OCI-LY7 (cell line): ENCODE results near the gene SLC29A1. TPM values are rescaled to one million over a fixed set of nuclear protein-coding genes. Genes with fewer than 3 reads are reported as not detected.
A peak's percentile ranks its signal among the peaks of the same experiment; 100 is the strongest.

Experiments used
- BruUV-seq: library from RNA; stranded (reverse); fragments of 400-500 nt; replicated peaks from 2 replicates; lab custom pipeline; 2021; lab: Mats Ljungman, UMichigan
- CTCF ChIA-PET: fragments of 300-600 bp; sonication (Branson Sonifier 250); formaldehyde crosslinking; loops from one replicate; lab custom pipeline; 2022; ENCODE audit warnings: antibody characterized with exemption; ENCODE audit not compliant: unreplicated experiment; lab: Charles Lee
- POLR2A ChIA-PET: fragments of 300-600 bp; sonication (Branson Sonifier 250); formaldehyde crosslinking; loops from one replicate; lab custom pipeline; 2022; ENCODE audit warnings: antibody characterized with exemption; lab: Charles Lee
- DNase-seq: peaks from one replicate; pipeline ENCODE4 v3.0.0-alpha.2; 2015; ENCODE audit warnings: low spot score
- H2AFZ ChIP-seq: fragments of 200-600 bp; sonication (generic), shearing (Covaris generic); 2 replicates; pipeline ENCODE4 v1.6.1; 2014; ENCODE audit warnings: mild to moderate bottlenecking, antibody characterized with exemption, low read length, moderate library complexity
- H3K27ac ChIP-seq: fragments of 200-600 bp; sonication (generic); 2 replicates; pipeline ENCODE4 v1.5.1; 2014; ENCODE audit warnings: mixed run types, low read depth, mild to moderate bottlenecking, moderate library complexity, low read length, inconsistent platforms; ENCODE audit not compliant: poor library complexity, severe bottlenecking
- H3K36me3 ChIP-seq: fragments of 200-600 bp; sonication (generic); 2 replicates; pipeline ENCODE4 v1.6.1; 2014; ENCODE audit warnings: mild to moderate bottlenecking, antibody characterized with exemption, low read length, moderate library complexity, mixed read lengths; ENCODE audit not compliant: insufficient read depth
- H3K4me1 ChIP-seq: fragments of 200-600 bp; sonication (generic); 2 replicates; pipeline ENCODE4 v1.5.1; 2014; ENCODE audit warnings: mild to moderate bottlenecking, low read length; ENCODE audit not compliant: insufficient read depth, poor library complexity, severe bottlenecking
- H3K4me2 ChIP-seq: fragments of 200-600 bp; sonication (generic); 2 replicates; pipeline ENCODE4 v1.6.1; 2014; ENCODE audit warnings: mild to moderate bottlenecking, low read length
- H3K4me3 ChIP-seq: fragments of 200-600 bp; sonication (generic); 2 replicates; pipeline ENCODE4 v1.5.1; 2014; ENCODE audit warnings: mild to moderate bottlenecking, low read depth, low read length; ENCODE audit not compliant: poor library complexity, severe bottlenecking
- H3K79me2 ChIP-seq: fragments of 200-600 bp; sonication (generic); 2 replicates; pipeline ENCODE4 v1.6.1; 2016; ENCODE audit warnings: low read depth, mild to moderate bottlenecking, low read length, moderate library complexity, mixed read lengths; ENCODE audit not compliant: insufficient read depth
- H3K9me2 ChIP-seq: fragments of 200-600 bp; sonication (generic); 2 replicates; pipeline ENCODE4 v1.6.1; 2016; ENCODE audit warnings: mild to moderate bottlenecking, low read length, mixed read lengths; ENCODE audit not compliant: insufficient read depth
- H3K9me3 ChIP-seq: fragments of 200-600 bp; sonication (generic); 2 replicates; pipeline ENCODE4 v1.6.1; 2014; ENCODE audit warnings: mild to moderate bottlenecking, mixed run types, low read length, mixed read lengths
- H4K20me1 ChIP-seq: fragments of 200-600 bp; sonication (generic); 2 replicates; pipeline ENCODE4 v1.6.1; 2014; ENCODE audit warnings: mild to moderate bottlenecking, antibody characterized with exemption, low read length, moderate library complexity, mixed read lengths; ENCODE audit not compliant: insufficient read depth
- EZH2phosphoT487 ChIP-seq: fragments of 200-600 bp; sonication (generic); IDR thresholded peaks from 2 replicates; pipeline ENCODE4 v1.6.1; 2018; ENCODE audit warnings: low read depth, borderline replicate concordance, mild to moderate bottlenecking, mixed run types, antibody characterized with exemption, low read length, moderate library complexity, mixed read lengths
- intact Hi-C: fragments of 100-400 bp; cut with micrococcal nuclease; formaldehyde crosslinking; loops from one replicate; pipeline ENCODE4 v1.10.0; 2022; ENCODE audit not compliant: unreplicated experiment
- total RNA-seq, 2 experiments: library from RNA; depleted of rRNA in 1 of 2; stranded (reverse); fragments of >200 nt in 1 of 2; shearing (Covaris generic) in 1 of 2; gene quantifications; 2 replicates each; pipeline ENCODE4 v1.2.3, GENCODE V29; 2014 to 2022
- TF ChIP-seq, protein P1 (sequence below): fragments of 200-600 bp; sonication (generic); conservative IDR thresholded peaks from 2 replicates; pipeline ENCODE4 v1.5.1; 2014; ENCODE audit warnings: mild to moderate bottlenecking, antibody characterized with exemption, low read length, moderate library complexity, mixed read lengths

Gene SLC29A1
- total RNA-seq, 2 experiments from 2014 or later = 52.6 to 64.6 TPM

DNA sequence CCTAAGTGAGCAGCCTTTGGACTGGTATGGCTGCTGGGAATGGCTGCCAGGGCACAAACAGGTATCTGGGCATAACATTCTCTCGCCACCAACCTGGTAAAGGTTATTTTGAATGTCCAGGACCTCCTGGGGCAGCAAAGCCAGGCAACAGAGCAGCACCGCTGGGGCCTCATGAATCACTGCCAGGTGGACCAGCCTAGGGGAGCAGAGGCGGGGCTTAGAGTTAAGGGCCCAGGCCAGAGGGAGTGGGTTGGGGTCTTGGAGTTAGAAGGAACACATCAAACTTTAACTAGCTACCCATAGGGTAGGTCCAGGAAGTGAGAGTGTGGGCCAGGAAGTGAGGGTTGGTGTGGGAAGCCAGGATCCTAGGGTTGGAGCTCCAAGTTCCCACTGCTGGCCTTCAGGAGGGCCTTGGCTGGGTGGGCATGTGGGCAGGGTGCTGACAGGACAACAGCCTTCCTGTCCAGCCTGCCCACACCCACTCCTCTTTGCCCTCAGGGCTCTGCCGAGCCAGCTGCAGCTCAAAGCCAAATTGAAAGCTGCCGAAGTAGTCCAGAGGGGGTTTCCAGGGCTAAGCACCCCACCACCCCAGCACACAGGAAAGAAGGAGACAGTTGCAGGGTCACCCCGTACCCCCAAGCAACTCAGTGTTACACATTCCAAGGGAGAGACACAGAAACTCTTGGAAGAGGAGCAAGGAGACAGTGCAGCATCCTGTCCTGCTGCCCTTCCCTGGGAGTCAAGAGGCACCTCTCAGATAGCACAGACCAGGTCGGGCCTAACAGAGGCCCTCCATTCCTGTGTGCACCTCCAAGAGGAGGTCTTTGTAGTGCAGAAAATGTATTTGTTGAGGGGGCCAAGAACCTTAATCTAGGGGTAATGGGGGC is 39.3 kb downstream of the SLC29A1 start:
- intact Hi-C loops = no loop called here
- POLR2A ChIA-PET = interaction anchor here (0.6 to 4.3 kb wide), 4 partner anchors 15 to 758 kb away, joined by 3 to 22 read pairs (median 4); partner anchors contain the start of gene HSP90AB1
- H3K4me3 ChIP-seq = peak overlapping the region; percentile 86
- H3K9me3 ChIP-seq = no peaks in the 10 kb centered on the region
- H3K9me2 ChIP-seq = no peaks in the 10 kb centered on the region
- H3K36me3 ChIP-seq = peaks cover 55% of the 10 kb centered on the region
- CTCF ChIA-PET = interaction anchor here (0.6 to 1.5 kb wide), 3 partner anchors 16 to 38 kb away, joined by 3 to 4 read pairs (median 3); partner anchors contain the start of gene HSP90AB1
- BruUV-seq = no TSS peak
- DNase-seq = no peak
- H3K79me2 ChIP-seq = peaks cover 41% of the 10 kb centered on the region
- peak overlapping the region; percentile 85 for H3K27ac ChIP-seq
- no peak overlapping the region for H2AFZ ChIP-seq
- no peaks in the 10 kb centered on the region for H4K20me1 ChIP-seq
- peak overlapping the region; percentile 96 for H3K4me2 ChIP-seq
- TF ChIP-seq EZH2phosphoT487 = no peak
- TF ChIP-seq, protein P1, sequence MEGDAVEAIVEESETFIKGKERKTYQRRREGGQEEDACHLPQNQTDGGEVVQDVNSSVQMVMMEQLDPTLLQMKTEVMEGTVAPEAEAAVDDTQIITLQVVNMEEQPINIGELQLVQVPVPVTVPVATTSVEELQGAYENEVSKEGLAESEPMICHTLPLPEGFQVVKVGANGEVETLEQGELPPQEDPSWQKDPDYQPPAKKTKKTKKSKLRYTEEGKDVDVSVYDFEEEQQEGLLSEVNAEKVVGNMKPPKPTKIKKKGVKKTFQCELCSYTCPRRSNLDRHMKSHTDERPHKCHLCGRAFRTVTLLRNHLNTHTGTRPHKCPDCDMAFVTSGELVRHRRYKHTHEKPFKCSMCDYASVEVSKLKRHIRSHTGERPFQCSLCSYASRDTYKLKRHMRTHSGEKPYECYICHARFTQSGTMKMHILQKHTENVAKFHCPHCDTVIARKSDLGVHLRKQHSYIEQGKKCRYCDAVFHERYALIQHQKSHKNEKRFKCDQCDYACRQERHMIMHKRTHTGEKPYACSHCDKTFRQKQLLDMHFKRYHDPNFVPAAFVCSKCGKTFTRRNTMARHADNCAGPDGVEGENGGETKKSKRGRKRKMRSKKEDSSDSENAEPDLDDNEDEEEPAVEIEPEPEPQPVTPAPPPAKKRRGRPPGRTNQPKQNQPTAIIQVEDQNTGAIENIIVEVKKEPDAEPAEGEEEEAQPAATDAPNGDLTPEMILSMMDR = no peak
- peaks cover 60% of the 10 kb centered on the region for H3K4me1 ChIP-seq

DNA sequence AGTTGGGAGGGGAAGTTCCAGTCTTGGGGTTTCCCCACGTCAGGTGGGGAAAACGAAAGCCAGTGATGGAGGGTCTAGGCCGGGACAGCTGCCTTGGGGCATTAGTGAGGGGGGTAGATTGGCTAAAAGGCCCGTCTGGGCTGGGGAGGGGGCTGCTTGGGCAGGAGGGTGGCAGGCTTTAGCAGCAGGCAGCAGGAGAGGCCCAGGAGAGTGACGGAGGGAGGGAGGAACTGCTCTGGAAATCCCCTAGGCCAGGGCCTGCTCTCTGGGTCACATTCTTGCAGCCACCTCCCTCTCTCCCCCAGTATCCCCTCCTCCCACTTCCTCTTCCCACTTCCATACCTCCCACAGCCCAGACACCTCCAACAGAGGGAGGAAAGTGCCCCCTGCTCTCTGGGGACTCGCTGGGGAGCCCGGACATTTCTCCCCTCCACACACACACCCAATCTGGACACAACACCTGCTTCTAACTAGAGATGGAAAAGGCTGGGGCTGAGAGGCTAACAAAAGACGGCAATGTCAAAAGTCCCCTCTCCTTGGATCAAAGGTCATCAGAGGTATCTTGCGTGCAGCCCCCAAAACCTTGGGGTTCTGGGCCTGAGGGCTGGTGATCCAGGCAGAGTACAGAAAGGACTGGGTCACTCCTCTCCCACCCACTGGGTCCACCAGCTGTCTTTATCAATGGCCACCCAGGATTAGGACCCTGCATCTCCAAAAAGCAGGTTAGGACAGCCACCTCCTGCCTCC is 40.1 kb downstream of the SLC29A1 start:
- Histone ChIP-seq H3K9me3 (no peaks in the 10 kb centered on the region), H3K27ac (peak overlapping the region; percentile 85), H3K79me2 (peaks cover 41% of the 10 kb centered on the region), H3K9me2 (no peaks in the 10 kb centered on the region), H2AFZ (no peak overlapping the region), H3K4me3 (peak overlapping the region; percentile 86), H4K20me1 (no peaks in the 10 kb centered on the region), H3K4me2 (peak overlapping the region; percentile 96), H3K4me1 (peaks cover 58% of the 10 kb centered on the region), H3K36me3 (peaks cover 47% of the 10 kb centered on the region)
- BruUV-seq = no TSS peak
- DNase-seq = peak; percentile 40
- intact Hi-C loops = loop anchor here (1.0 to 2.0 kb wide), 2 partner anchors 17 to 39 kb away; no protein-coding TSS in a partner anchor
- no peak for TF ChIP-seq EZH2phosphoT487
- TF ChIP-seq, protein P1 = no peak
- ChIA-PET CTCF (interaction anchor here (0.6 to 1.0 kb wide), 2 partner anchors 18 to 29 kb away, joined by 3 to 4 read pairs; no protein-coding TSS in a partner anchor), POLR2A (interaction anchor here (1.0 to 4.3 kb wide), 2 partner anchors 16 to 18 kb away, joined by 3 to 22 read pairs; partner anchors contain the start of gene HSP90AB1)
